Measurements from ENCODE around the gene FAAP24. TPM values are rescaled to one million over a fixed set of nuclear protein-coding genes. Genes with fewer than 3 reads are reported as not detected.
"Not testable (repeated sequence)": the region's sequence is repeated elsewhere in the genome, so short reads cannot be mapped to it uniquely, and the experiment has no call there.

The FAAP24 gene
- 1 to 10 TPM; 8.2 to 9.6 TPM for total RNA-seq

GRCh38 chr19:32971715-32972540 is at the start of gene FAAP24, which contains the start of gene CEP89:
FAAP24 (plus strand) TSS chr19:32972242; CDS start chr19:32973197, 955 bp downstream.
CEP89 (minus strand) TSS chr19:32971958; CDS start chr19:32971874, 84 bp downstream.
- ATAC-seq (replicated peaks) = peak; percentile 99
- Mint-ChIP-seq H3K27me3 (no peaks in the 10 kb centered on the region), H3K4me3 (peak within 1 kb of the TSS; percentile 91), H3K36me3 (ENCODE audit: low read depth) (peaks cover 27% of the 10 kb centered on the region), H3K27ac (peak within 1 kb of the TSS; percentile 92), H3K4me1 (peaks cover 5% of the 10 kb centered on the region), H3K9me3 (no peaks in the 10 kb centered on the region)

GRCh38 chr19:32924200-32924599 is 47.8 kb upstream of the FAAP24 start:
- no peak overlapping the region for H3K27ac Mint-ChIP-seq
- H3K27me3 Mint-ChIP-seq = no peaks in the 10 kb centered on the region
- no peak for ATAC-seq (replicated peaks)
- no peaks in the 10 kb centered on the region for H3K4me1 Mint-ChIP-seq
- peaks cover 43% of the 10 kb centered on the region for H3K36me3 Mint-ChIP-seq (ENCODE audit: low read depth)
- H3K9me3 Mint-ChIP-seq = peaks cover 9% of the 10 kb centered on the region
- H3K4me3 Mint-ChIP-seq = no peak overlapping the region

GRCh38 chr19:32928806-32929205 is 43.2 kb upstream of the FAAP24 start:
- H3K27me3 Mint-ChIP-seq = no peaks in the 10 kb centered on the region
- no peak for ATAC-seq (replicated peaks)
- H3K4me3 Mint-ChIP-seq = no peak overlapping the region
- H3K9me3 Mint-ChIP-seq = peaks cover 9% of the 10 kb centered on the region
- peaks cover 59% of the 10 kb centered on the region for H3K36me3 Mint-ChIP-seq (ENCODE audit: low read depth)
- H3K4me1 Mint-ChIP-seq = no peaks in the 10 kb centered on the region
- no peak overlapping the region for H3K27ac Mint-ChIP-seq

DNA sequence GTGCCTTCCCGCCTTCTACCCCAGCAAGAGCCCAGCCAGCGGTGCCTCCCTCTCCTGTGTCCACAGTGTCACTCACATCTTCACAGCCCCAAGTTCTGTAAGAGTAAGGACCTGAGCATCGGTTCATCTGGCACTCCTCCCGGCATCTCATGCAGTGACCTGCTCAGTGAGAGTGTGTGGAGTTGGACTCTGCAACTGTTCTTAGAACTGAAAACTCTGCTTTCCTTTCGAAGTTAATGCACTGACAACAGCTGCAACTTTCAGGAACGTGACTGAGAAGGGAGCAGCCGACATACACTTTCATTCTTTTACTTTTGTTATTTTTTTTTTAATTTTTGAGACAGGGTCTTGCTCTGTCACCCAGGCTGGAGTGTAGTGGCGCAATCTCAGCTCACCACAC is 41.5 kb upstream of the FAAP24 start:
- no peak overlapping the region for H3K27ac Mint-ChIP-seq
- H3K36me3 Mint-ChIP-seq (ENCODE audit: low read depth) = peaks cover 60% of the 10 kb centered on the region
- H3K4me3 Mint-ChIP-seq = no peak overlapping the region
- no peak for ATAC-seq (replicated peaks)
- no peaks in the 10 kb centered on the region for H3K4me1 Mint-ChIP-seq
- no peaks in the 10 kb centered on the region for H3K27me3 Mint-ChIP-seq
- H3K9me3 Mint-ChIP-seq = peaks cover 9% of the 10 kb centered on the region

GRCh38 chr19:32933571-32933970 is 38.5 kb upstream of the FAAP24 start:
- no peaks in the 10 kb centered on the region for H3K4me1 Mint-ChIP-seq
- peaks cover 4% of the 10 kb centered on the region for H3K9me3 Mint-ChIP-seq
- peak overlapping the region; percentile 55 for H3K27ac Mint-ChIP-seq
- no peak for ATAC-seq (replicated peaks)
- peaks cover 55% of the 10 kb centered on the region for H3K36me3 Mint-ChIP-seq (ENCODE audit: low read depth)
- H3K27me3 Mint-ChIP-seq = no peaks in the 10 kb centered on the region
- no peak overlapping the region for H3K4me3 Mint-ChIP-seq

GRCh38 chr19:32935629-32936028 is 36.4 kb upstream of the FAAP24 start:
- Mint-ChIP-seq H3K36me3 (ENCODE audit: low read depth) (peaks cover 51% of the 10 kb centered on the region), H3K4me3 (no peak overlapping the region), H3K27me3 (no peaks in the 10 kb centered on the region), H3K9me3 (no peaks in the 10 kb centered on the region), H3K4me1 (no peaks in the 10 kb centered on the region), H3K27ac (no peak overlapping the region)
- no peak for ATAC-seq (replicated peaks)

DNA sequence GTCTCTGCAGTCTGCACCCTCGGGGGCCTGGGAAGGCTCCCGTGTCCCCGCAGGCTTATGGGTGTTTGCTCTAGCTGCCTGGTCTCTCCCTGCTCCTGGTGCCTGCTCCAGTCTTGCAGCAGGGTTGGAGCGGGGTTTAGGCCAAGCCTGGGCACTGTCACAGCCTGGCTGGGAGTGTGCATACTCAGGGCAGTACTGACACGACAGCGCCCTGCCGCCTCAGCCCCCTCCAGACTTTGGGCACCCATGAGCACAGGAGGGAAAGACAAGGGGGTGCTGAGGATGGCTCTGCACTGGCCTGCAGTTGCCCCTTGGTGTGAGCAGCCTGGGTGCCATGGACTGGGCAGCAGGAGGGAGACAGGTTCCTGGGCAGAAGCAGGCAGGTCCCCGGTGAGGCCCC is 36.0 kb upstream of the FAAP24 start:
- H3K4me1 Mint-ChIP-seq = no peaks in the 10 kb centered on the region

DNA sequence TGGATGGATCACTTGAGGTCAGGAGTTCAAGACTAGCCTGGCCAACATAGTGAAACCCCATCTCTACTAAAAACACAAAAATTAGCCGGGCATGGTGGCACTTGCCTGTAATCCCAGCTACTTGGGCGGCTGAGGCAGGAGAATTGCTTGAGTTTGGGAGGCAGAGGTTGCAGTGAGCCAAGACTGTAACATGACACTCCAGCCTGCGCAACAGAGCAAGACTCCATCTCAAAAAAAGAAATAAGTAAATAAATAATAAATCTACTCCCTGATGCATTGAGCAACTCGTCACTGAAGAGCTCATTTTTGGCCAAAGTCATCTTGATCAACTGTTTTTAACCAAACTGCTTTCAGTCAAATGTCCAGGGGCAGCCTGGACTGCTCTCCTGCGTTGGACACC is 30.8 kb upstream of the FAAP24 start:
- H3K36me3 Mint-ChIP-seq (ENCODE audit: low read depth) = peaks cover 61% of the 10 kb centered on the region
- H3K27ac Mint-ChIP-seq; H3K4me3 Mint-ChIP-seq; H3K4me1 Mint-ChIP-seq; H3K27me3 Mint-ChIP-seq; H3K9me3 Mint-ChIP-seq; ATAC-seq (replicated peaks): not testable (repeated sequence)

More for the DNA sequence above, 36.0 kb upstream of the FAAP24 start:
- no peaks in the 10 kb centered on the region for H3K9me3 Mint-ChIP-seq
- H3K36me3 Mint-ChIP-seq (ENCODE audit: low read depth) = peaks cover 47% of the 10 kb centered on the region
- H3K27me3 Mint-ChIP-seq = no peaks in the 10 kb centered on the region
- H3K27ac Mint-ChIP-seq = no peak overlapping the region
- ATAC-seq (replicated peaks) = no peak
- no peak overlapping the region for H3K4me3 Mint-ChIP-seq

GRCh38 chr19:32945260-32945659 is 26.8 kb upstream of the FAAP24 start:
- no peaks in the 10 kb centered on the region for H3K27me3 Mint-ChIP-seq
- peaks cover 79% of the 10 kb centered on the region for H3K36me3 Mint-ChIP-seq (ENCODE audit: low read depth)
- no peak overlapping the region for H3K4me3 Mint-ChIP-seq
- no peak for ATAC-seq (replicated peaks)
- H3K9me3 Mint-ChIP-seq = no peaks in the 10 kb centered on the region
- H3K4me1 Mint-ChIP-seq = no peaks in the 10 kb centered on the region
- H3K27ac Mint-ChIP-seq = no peak overlapping the region

DNA sequence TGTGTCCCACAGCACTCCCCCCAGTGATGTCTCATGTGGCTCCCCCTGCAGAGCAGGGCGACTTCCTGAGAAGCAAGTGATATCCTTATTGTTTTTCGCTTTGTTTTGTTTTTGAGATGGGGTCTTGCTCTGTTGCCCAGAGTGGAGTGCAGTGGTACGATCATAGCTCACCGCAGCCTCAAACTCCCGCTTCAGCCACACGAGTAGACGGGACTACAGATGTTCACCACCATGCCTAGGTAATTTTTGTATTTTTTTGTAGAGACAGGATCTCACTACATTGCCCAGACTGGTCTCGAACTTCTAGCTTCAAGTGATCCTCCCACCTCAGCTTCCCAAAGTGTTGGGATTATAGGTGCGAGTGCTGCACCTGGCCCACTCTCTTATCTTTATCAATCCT is 5.3 kb upstream of the FAAP24 start:
- Mint-ChIP-seq H3K9me3 (no peaks in the 10 kb centered on the region), H3K27ac (no peak overlapping the region), H3K27me3 (no peaks in the 10 kb centered on the region), H3K4me3 (no peak overlapping the region), H3K4me1 (peaks cover 5% of the 10 kb centered on the region), H3K36me3 (ENCODE audit: low read depth) (peaks cover 36% of the 10 kb centered on the region)
- ATAC-seq (replicated peaks) = no peak

- no peak overlapping the region for H3K27ac Mint-ChIP-seq
- peaks cover 5% of the 10 kb centered on the region for H3K4me1 Mint-ChIP-seq
- peaks cover 16% of the 10 kb centered on the region for H3K36me3 Mint-ChIP-seq (ENCODE audit: low read depth)
- no peak overlapping the region for H3K4me3 Mint-ChIP-seq
- no peaks in the 10 kb centered on the region for H3K9me3 Mint-ChIP-seq
- H3K27me3 Mint-ChIP-seq = no peaks in the 10 kb centered on the region
- no peak for ATAC-seq (replicated peaks)
Measured at GRCh38 chr19:32969549-32969948, 2.5 kb upstream of the FAAP24 start.

DNA sequence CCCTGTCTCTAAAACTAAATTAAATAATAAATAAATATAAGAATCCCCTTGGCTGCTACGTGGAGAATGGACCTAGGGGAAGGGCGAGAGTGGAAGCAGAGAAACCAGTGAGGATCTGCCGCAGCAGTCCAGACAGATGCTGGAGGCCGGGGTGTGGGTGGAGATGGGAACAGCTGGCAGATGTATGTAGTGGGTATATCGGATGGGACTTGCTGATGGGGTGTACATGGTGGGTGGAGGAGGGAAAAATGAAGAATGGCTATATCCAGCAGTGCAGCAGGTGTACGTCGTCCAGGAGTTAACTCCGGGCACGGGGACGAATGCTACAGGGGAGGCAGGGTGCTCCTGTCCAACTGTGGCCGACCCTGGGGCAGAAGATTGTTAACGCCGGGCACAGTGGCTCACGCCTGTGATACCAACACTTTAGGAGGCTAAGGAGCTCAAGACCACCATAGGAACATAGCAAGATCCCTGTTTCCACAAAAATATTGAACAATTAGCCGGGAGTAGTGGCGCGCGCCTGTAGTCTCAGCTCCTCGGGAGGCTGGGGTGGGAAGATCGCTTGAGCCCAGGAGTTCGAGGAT is 938 bp upstream of the FAAP24 start:
- Mint-ChIP-seq H3K36me3 (ENCODE audit: low read depth) (peaks cover 20% of the 10 kb centered on the region), H3K27ac (peak overlapping the region; percentile 92), H3K4me3 (peak overlapping the region; percentile 91), H3K9me3 (no peaks in the 10 kb centered on the region), H3K4me1 (peaks cover 5% of the 10 kb centered on the region), H3K27me3 (no peaks in the 10 kb centered on the region)
- ATAC-seq (replicated peaks) = no peak

GRCh38 chr19:32976223-32976805 is 4.3 kb downstream of the FAAP24 start:
- Mint-ChIP-seq H3K4me1 (no peaks in the 10 kb centered on the region), H3K36me3 (ENCODE audit: low read depth) (peaks cover 26% of the 10 kb centered on the region), H3K27ac (no peak overlapping the region)

GRCh38 chr19:32977280-32977679 is 5.2 kb downstream of the FAAP24 start:
- H3K36me3 Mint-ChIP-seq (ENCODE audit: low read depth) = peaks cover 18% of the 10 kb centered on the region
- no peaks in the 10 kb centered on the region for H3K27me3 Mint-ChIP-seq
- no peak overlapping the region for H3K27ac Mint-ChIP-seq
- no peak overlapping the region for H3K4me3 Mint-ChIP-seq
- no peak for ATAC-seq (replicated peaks)
- H3K9me3 Mint-ChIP-seq = no peaks in the 10 kb centered on the region
- H3K4me1 Mint-ChIP-seq = no peaks in the 10 kb centered on the region

More at GRCh38 chr19:32976223-32976805, 4.3 kb downstream of the FAAP24 start:
- no peak overlapping the region for H3K4me3 Mint-ChIP-seq
- H3K9me3 Mint-ChIP-seq = no peaks in the 10 kb centered on the region
- no peaks in the 10 kb centered on the region for H3K27me3 Mint-ChIP-seq
- ATAC-seq (replicated peaks) = no peak

GRCh38 chr19:32977813-32978212 is 5.8 kb downstream of the FAAP24 start:
- ATAC-seq (replicated peaks); H3K27ac Mint-ChIP-seq; H3K4me1 Mint-ChIP-seq; H3K9me3 Mint-ChIP-seq; H3K27me3 Mint-ChIP-seq; H3K4me3 Mint-ChIP-seq: not testable (repeated sequence)
- peaks cover 18% of the 10 kb centered on the region for H3K36me3 Mint-ChIP-seq (ENCODE audit: low read depth)
